GM12873 (cell line): ENCODE measurements around the gene AFP.

Experiments
- TF ChIP-seq, protein P1 (sequence below): IDR thresholded peaks from 2 replicates; pipeline ENCODE4 v1.5.1; 2012; ENCODE audit warnings: low read depth, mild to moderate bottlenecking, moderate library complexity, low read length, control low read depth; ENCODE audit not compliant: insufficient read depth; ENCODE audit errors: missing control alignments

Gene AFP

DNA sequence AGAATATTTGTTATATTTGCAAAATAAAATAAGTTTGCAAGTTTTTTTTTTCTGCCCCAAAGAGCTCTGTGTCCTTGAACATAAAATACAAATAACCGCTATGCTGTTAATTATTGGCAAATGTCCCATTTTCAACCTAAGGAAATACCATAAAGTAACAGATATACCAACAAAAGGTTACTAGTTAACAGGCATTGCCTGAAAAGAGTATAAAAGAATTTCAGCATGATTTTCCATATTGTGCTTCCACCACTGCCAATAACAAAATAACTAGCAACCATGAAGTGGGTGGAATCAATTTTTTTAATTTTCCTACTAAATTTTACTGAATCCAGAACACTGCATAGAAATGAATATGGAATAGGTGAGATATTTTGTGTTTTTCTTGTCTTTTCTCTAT lies at the start of gene AFP:
Gene AFP, plus strand, starts transcription at position 238 of the 400 bp plus-strand sequence. Its CDS starts 42 bp downstream, at position 280.
- TF ChIP-seq, protein P1, sequence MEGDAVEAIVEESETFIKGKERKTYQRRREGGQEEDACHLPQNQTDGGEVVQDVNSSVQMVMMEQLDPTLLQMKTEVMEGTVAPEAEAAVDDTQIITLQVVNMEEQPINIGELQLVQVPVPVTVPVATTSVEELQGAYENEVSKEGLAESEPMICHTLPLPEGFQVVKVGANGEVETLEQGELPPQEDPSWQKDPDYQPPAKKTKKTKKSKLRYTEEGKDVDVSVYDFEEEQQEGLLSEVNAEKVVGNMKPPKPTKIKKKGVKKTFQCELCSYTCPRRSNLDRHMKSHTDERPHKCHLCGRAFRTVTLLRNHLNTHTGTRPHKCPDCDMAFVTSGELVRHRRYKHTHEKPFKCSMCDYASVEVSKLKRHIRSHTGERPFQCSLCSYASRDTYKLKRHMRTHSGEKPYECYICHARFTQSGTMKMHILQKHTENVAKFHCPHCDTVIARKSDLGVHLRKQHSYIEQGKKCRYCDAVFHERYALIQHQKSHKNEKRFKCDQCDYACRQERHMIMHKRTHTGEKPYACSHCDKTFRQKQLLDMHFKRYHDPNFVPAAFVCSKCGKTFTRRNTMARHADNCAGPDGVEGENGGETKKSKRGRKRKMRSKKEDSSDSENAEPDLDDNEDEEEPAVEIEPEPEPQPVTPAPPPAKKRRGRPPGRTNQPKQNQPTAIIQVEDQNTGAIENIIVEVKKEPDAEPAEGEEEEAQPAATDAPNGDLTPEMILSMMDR, result no peak

DNA sequence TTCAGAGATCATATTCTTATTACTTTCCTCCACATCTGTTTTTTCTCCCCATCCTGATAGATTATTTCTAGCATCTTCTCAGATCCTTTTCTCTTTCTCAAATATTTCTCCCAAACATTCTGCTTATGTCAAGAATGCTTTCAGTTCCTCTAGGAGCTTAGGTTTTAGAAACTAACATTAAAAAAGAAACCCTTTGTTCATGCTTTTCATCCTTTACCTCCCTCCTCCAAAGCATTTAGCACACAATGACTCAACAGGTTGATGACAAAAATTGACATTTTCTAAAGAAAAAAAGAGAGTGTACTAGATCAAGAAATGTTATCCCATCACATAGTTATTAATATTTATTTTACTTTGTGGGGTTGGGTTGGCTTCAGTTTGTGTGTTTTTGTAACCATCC lies 48.5 kb upstream of the AFP start:
- TF ChIP-seq, protein P1, result no peak

DNA sequence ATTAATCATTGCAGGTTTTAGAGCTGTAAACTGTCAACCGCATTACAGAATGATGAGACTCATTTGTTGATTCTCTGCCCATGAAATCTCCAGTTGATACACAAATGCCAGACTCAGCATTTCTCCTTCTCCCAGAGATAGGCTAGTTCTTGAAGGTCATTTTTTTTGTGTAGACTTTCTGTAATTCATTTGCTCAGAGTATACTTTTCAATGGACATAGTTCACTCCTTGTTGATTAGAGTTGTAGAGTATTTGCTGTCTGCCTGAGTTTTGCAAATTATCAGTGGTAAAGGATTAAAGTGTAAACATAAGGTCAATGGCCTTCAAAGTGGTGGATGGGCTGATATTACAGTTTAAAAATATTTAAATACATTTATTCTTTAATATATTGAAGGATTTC lies 47.1 kb upstream of the AFP start:
- TF ChIP-seq, protein P1, result no peak

DNA sequence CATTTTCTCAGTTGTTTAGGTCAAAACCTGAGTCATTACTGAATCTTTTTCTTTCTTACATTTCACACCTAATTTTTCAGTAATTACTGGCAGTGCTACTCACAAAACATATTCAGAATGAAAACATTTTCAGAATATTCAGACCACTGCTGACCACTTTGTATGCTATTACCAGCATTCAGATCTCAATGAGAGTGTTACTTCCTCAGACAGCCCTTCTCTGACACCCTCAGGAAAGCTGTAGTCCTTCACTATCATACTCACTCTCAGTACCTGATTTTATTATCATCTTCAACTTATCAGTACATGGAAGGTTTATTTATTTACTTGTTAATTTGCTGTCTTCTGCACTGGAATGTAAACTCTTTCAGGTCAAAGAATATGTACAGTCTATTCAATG lies 44.2 kb upstream of the AFP start:
- TF ChIP-seq, protein P1, result no peak

DNA sequence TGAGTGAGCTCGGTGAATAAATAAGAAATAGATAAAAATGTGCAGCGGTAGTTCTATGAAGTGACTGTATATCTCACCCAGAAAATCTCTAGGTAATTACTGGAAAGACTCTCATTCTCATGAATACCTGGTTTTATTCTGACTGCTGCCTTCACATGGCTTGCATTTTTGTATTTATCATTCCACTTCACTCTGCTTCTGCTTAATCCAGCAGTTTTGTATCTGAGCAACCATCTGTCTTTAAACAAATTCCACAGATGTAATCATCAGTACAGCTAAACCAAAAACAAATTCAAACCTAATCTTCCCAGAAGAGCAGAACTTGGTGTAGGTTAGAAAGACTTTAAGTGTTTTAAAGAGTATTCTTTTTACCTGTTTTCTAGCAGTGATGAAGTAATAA lies 43.1 kb upstream of the AFP start:
- TF ChIP-seq, protein P1, result no peak

DNA sequence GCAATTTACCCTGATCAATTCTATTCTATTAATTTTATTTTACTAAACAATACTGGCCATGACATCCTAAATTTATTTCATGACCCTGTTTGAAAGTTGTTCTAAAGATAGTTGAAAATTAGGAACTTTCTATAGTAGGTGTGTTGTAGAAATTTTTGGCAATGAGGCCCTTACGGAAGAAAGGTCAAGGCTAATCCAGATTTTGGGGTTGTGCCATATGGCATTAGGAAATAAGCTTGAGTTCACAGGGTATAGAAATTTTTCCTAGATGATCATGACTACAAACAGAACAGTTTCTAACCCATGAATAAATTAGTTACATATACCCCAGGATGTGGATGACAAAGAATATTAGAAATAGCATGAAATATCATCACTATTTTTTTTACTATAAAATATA lies 39.7 kb upstream of the AFP start:
- TF ChIP-seq, protein P1, result no peak

DNA sequence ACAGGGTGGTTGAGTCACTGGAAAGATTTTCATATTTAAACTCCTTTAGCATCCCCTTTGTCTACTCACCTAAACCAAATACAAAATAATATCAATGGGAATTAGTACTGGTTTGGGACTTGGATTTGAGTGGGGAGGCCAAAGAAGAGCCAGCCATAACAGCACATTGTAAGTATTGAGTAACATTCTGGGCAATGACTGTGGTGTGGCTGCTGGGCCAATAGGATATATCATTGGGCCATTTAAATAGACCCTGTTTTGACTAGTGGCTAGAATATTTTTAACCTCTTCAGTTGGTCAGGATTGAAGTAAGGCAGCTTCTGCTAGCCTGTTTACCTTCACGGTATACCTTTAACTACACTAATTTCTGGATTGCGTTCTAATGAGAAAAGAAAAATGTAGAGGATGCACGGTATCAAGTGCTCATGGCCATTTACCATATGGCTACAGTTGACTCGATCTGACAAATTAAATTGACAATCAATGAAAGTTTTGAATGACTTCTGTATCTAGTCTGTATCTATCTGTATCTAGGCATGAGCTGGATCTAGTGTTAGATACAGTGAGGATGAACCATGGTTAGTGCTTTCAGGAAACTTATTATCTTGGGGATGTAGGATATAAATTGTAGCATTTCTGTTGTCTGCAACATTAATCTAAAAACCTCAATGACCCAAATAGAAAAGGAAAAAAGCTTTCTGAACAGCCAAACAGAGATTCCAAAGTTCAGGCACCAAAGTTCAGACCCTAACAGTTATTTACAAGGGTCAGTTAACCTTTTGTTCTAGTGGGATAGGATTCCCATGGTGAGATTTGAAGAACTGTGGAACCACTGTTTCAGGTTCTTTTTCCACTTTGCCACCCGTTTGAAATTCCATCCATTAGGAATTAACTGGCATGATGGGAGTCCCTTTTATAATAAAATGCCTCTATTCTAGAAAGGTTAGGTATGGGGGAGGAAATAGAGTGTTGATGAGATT lies 38.7 kb upstream of the AFP start:
- TF ChIP-seq, protein P1, result no peak
